ENCODE data around the gene PITPNM2. TPM values are rescaled to one million over a fixed set of nuclear protein-coding genes. Genes with fewer than 3 reads are reported as not detected.

The PITPNM2 gene
- total RNA-seq, 1 experiment from 2014 or later: 0.99 TPM

GRCh38 chr12:123143736-123144461 lies 7.0 kb downstream of the PITPNM2 start:
- DNase-seq (ENCODE audit: low spot score): no peak

- DNase-seq (ENCODE audit: low spot score): no peak
These were observed 7.8 kb downstream of the PITPNM2 start for GRCh38 chr12:123142921-123143735.

GRCh38 chr12:123142518-123142840 lies 8.4 kb downstream of the PITPNM2 start:
- no peak for DNase-seq (ENCODE audit: low spot score)

GRCh38 chr12:123141615-123142517 lies 9.0 kb downstream of the PITPNM2 start:
- DNase-seq (ENCODE audit: low spot score): peak; percentile 27

GRCh38 chr12:123140676-123141614 lies 9.9 kb downstream of the PITPNM2 start:
- no peak for DNase-seq (ENCODE audit: low spot score)

- no peak for DNase-seq (ENCODE audit: low spot score)
These were observed 10.8 kb downstream of the PITPNM2 start for GRCh38 chr12:123139926-123140675.

- DNase-seq (ENCODE audit: low spot score): no peak
These were observed 15.2 kb downstream of the PITPNM2 start for GRCh38 chr12:123135688-123136087.

- no peak for DNase-seq (ENCODE audit: low spot score)
These were observed 16.1 kb downstream of the PITPNM2 start for GRCh38 chr12:123134826-123135225.

GRCh38 chr12:123134271-123134671 lies 16.6 kb downstream of the PITPNM2 start:
- no peak for DNase-seq (ENCODE audit: low spot score)

- no peak for DNase-seq (ENCODE audit: low spot score)
These were observed 17.2 kb downstream of the PITPNM2 start for GRCh38 chr12:123133701-123134100.

- DNase-seq (ENCODE audit: low spot score): no peak
These were observed 17.8 kb downstream of the PITPNM2 start for GRCh38 chr12:123132951-123133619.

- no peak for DNase-seq (ENCODE audit: low spot score)
These were observed 18.9 kb downstream of the PITPNM2 start for GRCh38 chr12:123131879-123132402.

GRCh38 chr12:123131291-123131832 lies 19.5 kb downstream of the PITPNM2 start:
- no peak for DNase-seq (ENCODE audit: low spot score)

- no peak for DNase-seq (ENCODE audit: low spot score)
These were observed 21.3 kb downstream of the PITPNM2 start for GRCh38 chr12:123129621-123130020.

GRCh38 chr12:123127182-123127495 lies 23.8 kb downstream of the PITPNM2 start:
- DNase-seq (ENCODE audit: low spot score): no peak

- peak; percentile 56 for DNase-seq (ENCODE audit: low spot score)
These were observed 24.4 kb downstream of the PITPNM2 start for GRCh38 chr12:123126294-123127181.

GRCh38 chr12:123122626-123123025 lies 28.3 kb downstream of the PITPNM2 start:
- no peak for DNase-seq (ENCODE audit: low spot score)

- DNase-seq (ENCODE audit: low spot score): no peak
These were observed 29.2 kb downstream of the PITPNM2 start for GRCh38 chr12:123121670-123122069.
